Thyroid gland (tissue), 4 donors: ENCODE data around the gene PIGZ.

Experiments used
- POLR2A ChIP-seq, 2 donors: fragments of 450-650 bp; IDR thresholded peaks; one replicate each; pipeline ENCODE4 v1.6.1; 2017; ENCODE audit warnings: antibody characterized with exemption in 2 of 2, mild to moderate bottlenecking in 2 of 2, moderate library complexity in 1 of 2
- TF ChIP-seq, protein P1 (sequence below), 6 experiments: fragments of 200-600 bp in 3 of 6; fragments of 450-650 bp in 3 of 6; sonication (generic) in 3 of 6; IDR thresholded peaks; one replicate each; pipeline ENCODE4 v1.5.1; 2016 to 2019; ENCODE audit warnings: antibody characterized with exemption in 6 of 6, mild to moderate bottlenecking in 2 of 6, inconsistent platforms in 1 of 6, moderate library complexity in 1 of 6

GRCh38 chr3:196962930-196963630 is 5.6 kb downstream of the PIGZ start:
- TF ChIP-seq, protein P1, sequence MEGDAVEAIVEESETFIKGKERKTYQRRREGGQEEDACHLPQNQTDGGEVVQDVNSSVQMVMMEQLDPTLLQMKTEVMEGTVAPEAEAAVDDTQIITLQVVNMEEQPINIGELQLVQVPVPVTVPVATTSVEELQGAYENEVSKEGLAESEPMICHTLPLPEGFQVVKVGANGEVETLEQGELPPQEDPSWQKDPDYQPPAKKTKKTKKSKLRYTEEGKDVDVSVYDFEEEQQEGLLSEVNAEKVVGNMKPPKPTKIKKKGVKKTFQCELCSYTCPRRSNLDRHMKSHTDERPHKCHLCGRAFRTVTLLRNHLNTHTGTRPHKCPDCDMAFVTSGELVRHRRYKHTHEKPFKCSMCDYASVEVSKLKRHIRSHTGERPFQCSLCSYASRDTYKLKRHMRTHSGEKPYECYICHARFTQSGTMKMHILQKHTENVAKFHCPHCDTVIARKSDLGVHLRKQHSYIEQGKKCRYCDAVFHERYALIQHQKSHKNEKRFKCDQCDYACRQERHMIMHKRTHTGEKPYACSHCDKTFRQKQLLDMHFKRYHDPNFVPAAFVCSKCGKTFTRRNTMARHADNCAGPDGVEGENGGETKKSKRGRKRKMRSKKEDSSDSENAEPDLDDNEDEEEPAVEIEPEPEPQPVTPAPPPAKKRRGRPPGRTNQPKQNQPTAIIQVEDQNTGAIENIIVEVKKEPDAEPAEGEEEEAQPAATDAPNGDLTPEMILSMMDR (IDR thresholded peaks at IDR 0.05): no peak
- TF ChIP-seq POLR2A (IDR thresholded peaks at IDR 0.05): no peak
